ENCODE data around the gene PAPOLB.

PAPOLB gene

GRCh38 chr7:4815609-4816418 is 46.0 kb downstream of the PAPOLB start:
- H3K27me3 ChIP-seq (ENCODE audit: control insufficient read depth in 2 of 2, insufficient read depth in 2 of 2, low read length in 2 of 2): no peaks in the 10 kb centered on the region
- no peaks in the 10 kb centered on the region for H3K4me1 ChIP-seq (ENCODE audit: control insufficient read depth in 2 of 2, insufficient read depth in 2 of 2, low read length in 2 of 2)
- H3K27ac ChIP-seq (ENCODE audit: low read depth in 2 of 2, low read length in 2 of 2): no peak overlapping the region
- no peak overlapping the region for H3K9ac ChIP-seq (ENCODE audit: low read depth in 1 of 2, low read length in 2 of 2)
- peaks cover 0 to 3% of the 10 kb centered on the region in 2 donors for H3K9me3 ChIP-seq (ENCODE audit: control insufficient read depth in 2 of 2, low read length in 2 of 2)
- no peak overlapping the region for H3K4me3 ChIP-seq (ENCODE audit: low read length in 2 of 2)
- no peaks in the 10 kb centered on the region for H3K36me3 ChIP-seq (ENCODE audit: control insufficient read depth in 2 of 2, insufficient read depth in 2 of 2, low read length in 2 of 2)

GRCh38 chr7:4815121-4815520 is 46.7 kb downstream of the PAPOLB start:
- no peaks in the 10 kb centered on the region for H3K4me1 ChIP-seq (ENCODE audit: control insufficient read depth in 2 of 2, insufficient read depth in 2 of 2, low read length in 2 of 2)
- H3K27ac ChIP-seq (ENCODE audit: low read depth in 2 of 2, low read length in 2 of 2): no peak overlapping the region
- H3K9ac ChIP-seq (ENCODE audit: low read depth in 1 of 2, low read length in 2 of 2): no peak overlapping the region
- H3K27me3 ChIP-seq (ENCODE audit: control insufficient read depth in 2 of 2, insufficient read depth in 2 of 2, low read length in 2 of 2): no peaks in the 10 kb centered on the region
- no peaks in the 10 kb centered on the region for H3K36me3 ChIP-seq (ENCODE audit: control insufficient read depth in 2 of 2, insufficient read depth in 2 of 2, low read length in 2 of 2)
- H3K9me3 ChIP-seq (ENCODE audit: control insufficient read depth in 2 of 2, low read length in 2 of 2): peaks cover 0 to 3% of the 10 kb centered on the region in 2 donors
- no peak overlapping the region for H3K4me3 ChIP-seq (ENCODE audit: low read length in 2 of 2)

- Histone ChIP-seq H3K36me3 (ENCODE audit: control insufficient read depth in 2 of 2, insufficient read depth in 2 of 2, low read length in 2 of 2) (no peaks in the 10 kb centered on the region), H3K4me1 (ENCODE audit: control insufficient read depth in 2 of 2, insufficient read depth in 2 of 2, low read length in 2 of 2) (no peaks in the 10 kb centered on the region), H3K4me3 (ENCODE audit: low read length in 2 of 2) (no peak overlapping the region), H3K9me3 (ENCODE audit: control insufficient read depth in 2 of 2, low read length in 2 of 2) (peaks cover 0 to 3% of the 10 kb centered on the region in 2 donors), H3K27me3 (ENCODE audit: control insufficient read depth in 2 of 2, insufficient read depth in 2 of 2, low read length in 2 of 2) (no peaks in the 10 kb centered on the region), H3K27ac (ENCODE audit: low read depth in 2 of 2, low read length in 2 of 2) (no peak overlapping the region), H3K9ac (ENCODE audit: low read depth in 1 of 2, low read length in 2 of 2) (no peak overlapping the region)
Observed at GRCh38 chr7:4814433-4814832, 47.4 kb downstream of the PAPOLB start.

- peaks cover 0 to 3% of the 10 kb centered on the region in 2 donors for H3K9me3 ChIP-seq (ENCODE audit: control insufficient read depth in 2 of 2, low read length in 2 of 2)
- H3K4me1 ChIP-seq (ENCODE audit: control insufficient read depth in 2 of 2, insufficient read depth in 2 of 2, low read length in 2 of 2): no peaks in the 10 kb centered on the region
- no peak overlapping the region for H3K9ac ChIP-seq (ENCODE audit: low read depth in 1 of 2, low read length in 2 of 2)
- H3K4me3 ChIP-seq (ENCODE audit: low read length in 2 of 2): no peak overlapping the region
- no peaks in the 10 kb centered on the region for H3K27me3 ChIP-seq (ENCODE audit: control insufficient read depth in 2 of 2, insufficient read depth in 2 of 2, low read length in 2 of 2)
- H3K27ac ChIP-seq (ENCODE audit: low read depth in 2 of 2, low read length in 2 of 2): no peak overlapping the region
- H3K36me3 ChIP-seq (ENCODE audit: control insufficient read depth in 2 of 2, insufficient read depth in 2 of 2, low read length in 2 of 2): no peaks in the 10 kb centered on the region
Observed at GRCh38 chr7:4809666-4810065, 52.2 kb downstream of the PAPOLB start.

- H3K27me3 ChIP-seq (ENCODE audit: control insufficient read depth in 2 of 2, insufficient read depth in 2 of 2, low read length in 2 of 2): no peaks in the 10 kb centered on the region
- H3K9ac ChIP-seq (ENCODE audit: low read depth in 1 of 2, low read length in 2 of 2): no peak overlapping the region
- H3K4me3 ChIP-seq (ENCODE audit: low read length in 2 of 2): no peak overlapping the region
- H3K27ac ChIP-seq (ENCODE audit: low read depth in 2 of 2, low read length in 2 of 2): no peak overlapping the region
- no peaks in the 10 kb centered on the region for H3K36me3 ChIP-seq (ENCODE audit: control insufficient read depth in 2 of 2, insufficient read depth in 2 of 2, low read length in 2 of 2)
- H3K9me3 ChIP-seq (ENCODE audit: control insufficient read depth in 2 of 2, low read length in 2 of 2): peaks cover 0 to 3% of the 10 kb centered on the region in 2 donors
- H3K4me1 ChIP-seq (ENCODE audit: control insufficient read depth in 2 of 2, insufficient read depth in 2 of 2, low read length in 2 of 2): no peaks in the 10 kb centered on the region
Observed at GRCh38 chr7:4809091-4809591, 52.7 kb downstream of the PAPOLB start.

- Histone ChIP-seq H3K9me3 (ENCODE audit: control insufficient read depth in 2 of 2, low read length in 2 of 2) (peaks cover 0 to 1% of the 10 kb centered on the region in 2 donors), H3K27me3 (ENCODE audit: control insufficient read depth in 2 of 2, insufficient read depth in 2 of 2, low read length in 2 of 2) (no peaks in the 10 kb centered on the region), H3K4me3 (ENCODE audit: low read length in 2 of 2) (no peak overlapping the region), H3K27ac (ENCODE audit: low read depth in 2 of 2, low read length in 2 of 2) (no peak overlapping the region), H3K9ac (ENCODE audit: low read depth in 1 of 2, low read length in 2 of 2) (no peak overlapping the region), H3K4me1 (ENCODE audit: control insufficient read depth in 2 of 2, insufficient read depth in 2 of 2, low read length in 2 of 2) (no peaks in the 10 kb centered on the region), H3K36me3 (ENCODE audit: control insufficient read depth in 2 of 2, insufficient read depth in 2 of 2, low read length in 2 of 2) (no peaks in the 10 kb centered on the region)
Observed at GRCh38 chr7:4808565-4808964, 53.3 kb downstream of the PAPOLB start.

- Histone ChIP-seq H3K4me3 (ENCODE audit: low read length in 2 of 2) (no peak overlapping the region), H3K27me3 (ENCODE audit: control insufficient read depth in 2 of 2, insufficient read depth in 2 of 2, low read length in 2 of 2) (no peaks in the 10 kb centered on the region), H3K27ac (ENCODE audit: low read depth in 2 of 2, low read length in 2 of 2) (no peak overlapping the region), H3K9ac (ENCODE audit: low read depth in 1 of 2, low read length in 2 of 2) (no peak overlapping the region), H3K4me1 (ENCODE audit: control insufficient read depth in 2 of 2, insufficient read depth in 2 of 2, low read length in 2 of 2) (no peaks in the 10 kb centered on the region), H3K9me3 (ENCODE audit: control insufficient read depth in 2 of 2, low read length in 2 of 2) (no peaks in the 10 kb centered on the region), H3K36me3 (ENCODE audit: control insufficient read depth in 2 of 2, insufficient read depth in 2 of 2, low read length in 2 of 2) (no peaks in the 10 kb centered on the region)
Observed at GRCh38 chr7:4808026-4808425, 53.8 kb downstream of the PAPOLB start.
